Esophagus muscularis mucosa (tissue), 4 donors: ENCODE data around the gene GRM4. TPM values are rescaled to one million over a fixed set of nuclear protein-coding genes. Genes with fewer than 3 reads are reported as not detected.
A peak's percentile ranks its signal among the peaks of the same experiment; 100 is the strongest.
"Not testable (repeated sequence)": the region's sequence is repeated elsewhere in the genome, so short reads cannot be mapped to it uniquely, and the experiment has no call there.

Experiments used
- DNase-seq: peaks from one replicate; pipeline ENCODE4 v3.0.0-alpha.2; 2017; ENCODE audit errors: extremely low spot score
- H3K27ac ChIP-seq, 4 donors: fragments of 200-600 bp; sonication (generic); replicated peaks in 1 of 4; 1 replicate in 3 of 4; 2 replicates in 1 of 4; pipeline ENCODE4 v1.5.1; 2016 to 2019; ENCODE audit warnings: mild to moderate bottlenecking in 1 of 4
- H3K27me3 ChIP-seq, 4 donors: fragments of 200-600 bp; sonication (generic); one replicate each; pipeline versions ENCODE4 v1.5.1 to v1.6.0; 2016 to 2019
- H3K36me3 ChIP-seq, 4 donors: fragments of 200-600 bp; sonication (generic); one replicate each; pipeline ENCODE4 v1.5.1; 2016 to 2019
- H3K4me1 ChIP-seq, 4 donors: fragments of 200-600 bp; sonication (generic); one replicate each; pipeline ENCODE4 v1.5.1; 2016 to 2019
- H3K4me3 ChIP-seq, 4 donors: fragments of 200-600 bp; sonication (generic); 1 replicate in 2 of 4; 2 replicates in 2 of 4; pipeline ENCODE4 v1.5.1; 2016 to 2019; ENCODE audit warnings: mild to moderate bottlenecking in 4 of 4, moderate library complexity in 1 of 4
- H3K9me3 ChIP-seq, 4 donors: fragments of 200-600 bp; sonication (generic); 1 replicate in 3 of 4; 2 replicates in 1 of 4; pipeline ENCODE4 v1.5.1; 2016 to 2019
- EP300 ChIP-seq: sonication (generic); formaldehyde crosslinking; IDR thresholded peaks from one replicate; pipeline ENCODE4 v1.6.1; 2017; ENCODE audit warnings: antibody characterized with exemption
- POLR2A ChIP-seq: fragments of 450-650 bp; IDR thresholded peaks from one replicate; pipeline ENCODE4 v1.6.1; 2017; ENCODE audit warnings: antibody characterized with exemption, moderate library complexity, mild to moderate bottlenecking, low read depth
- POLR2AphosphoS5 ChIP-seq, 2 donors: sonication (generic); formaldehyde crosslinking; IDR thresholded peaks; one replicate each; pipeline ENCODE4 v1.6.1; 2017; ENCODE audit warnings: antibody characterized with exemption in 2 of 2
- WGBS: methylation state at CpG from one replicate; pipeline ENCODE4 v1.1.5; 2018; 5-methylcytosine and 5-hydroxymethylcytosine counted together
- intact Hi-C: fragments of 100-400 bp; cut with DNase I; formaldehyde crosslinking; loops from one replicate; pipeline ENCODE4 v1.15.1; 2023
- total RNA-seq, 4 donors: library from RNA; depleted of rRNA; stranded (reverse); fragments of >200 nt; gene quantifications; one replicate each; pipeline versions ENCODE4 v1.1.0 to v1.2.1, GENCODE V29; 2016
- TF ChIP-seq, protein P1 (sequence below), 3 experiments: fragments of 200-600 bp in 2 of 3; fragments of 450-650 bp in 1 of 3; sonication (generic) in 2 of 3; IDR thresholded peaks; one replicate each; pipeline ENCODE4 v1.5.1; 2017 to 2019; ENCODE audit warnings: antibody characterized with exemption in 3 of 3, mild to moderate bottlenecking in 2 of 3, moderate library complexity in 1 of 3

GRM4 gene
- total RNA-seq, result not detected

DNA sequence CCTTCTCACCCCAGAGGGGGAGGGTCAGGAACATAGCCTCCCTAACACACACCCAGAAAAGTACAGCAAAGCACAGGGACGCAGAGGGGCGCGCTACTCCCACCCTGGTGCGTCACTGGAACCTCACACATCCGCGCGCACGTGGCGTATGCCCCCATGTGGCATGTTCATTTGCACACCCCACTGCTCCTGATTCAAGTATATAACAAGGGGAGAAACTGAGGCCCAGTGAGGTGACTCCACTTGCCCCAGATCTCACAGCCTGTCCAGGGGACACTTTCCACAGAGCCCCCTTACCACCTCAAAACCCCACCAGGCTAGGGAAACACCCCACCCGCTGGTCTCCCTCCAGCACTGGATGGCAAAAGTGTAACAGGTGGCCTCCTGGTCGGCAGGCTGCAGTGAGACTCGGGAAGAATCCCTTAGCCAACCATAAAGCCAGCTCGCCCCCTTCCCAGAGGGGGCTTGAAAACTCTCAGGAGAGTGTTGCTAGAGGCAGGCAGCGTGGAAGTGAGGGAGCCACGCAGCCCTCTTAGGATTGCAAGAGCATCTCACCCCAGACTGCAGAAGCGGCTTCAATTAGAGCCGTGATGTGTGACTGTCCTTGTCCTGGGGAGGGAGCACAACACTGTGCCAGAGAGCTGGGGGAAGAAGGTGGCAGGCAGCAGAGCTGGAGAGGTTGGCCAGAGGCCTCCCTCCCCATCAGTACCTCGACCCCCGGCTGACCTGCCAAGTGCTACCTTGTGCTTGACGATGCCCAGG is at the start of gene GRM4:
Gene GRM4, minus strand, starts transcription at position 67 of the 762 bp plus-strand sequence. CDS start 12,591 bp downstream, outside the sequence.
- DNase-seq, result no peak
- no peak within 1 kb of the TSS for H3K27ac ChIP-seq
- H3K9me3 ChIP-seq, result no peaks in the 10 kb centered on the region
- intact Hi-C loops, result loop anchor here (10.0 kb wide), 1 partner anchor 91 kb away; no protein-coding TSS in a partner anchor
- H3K36me3 ChIP-seq, result no peaks in the 10 kb centered on the region
- 68% methylated on average over 8 of the region's 20 CpGs for WGBS
- TF ChIP-seq POLR2A (no peak), POLR2AphosphoS5 (IDR thresholded peaks at IDR 0.05) (no peak), EP300 (no peak)
- TF ChIP-seq, protein P1, sequence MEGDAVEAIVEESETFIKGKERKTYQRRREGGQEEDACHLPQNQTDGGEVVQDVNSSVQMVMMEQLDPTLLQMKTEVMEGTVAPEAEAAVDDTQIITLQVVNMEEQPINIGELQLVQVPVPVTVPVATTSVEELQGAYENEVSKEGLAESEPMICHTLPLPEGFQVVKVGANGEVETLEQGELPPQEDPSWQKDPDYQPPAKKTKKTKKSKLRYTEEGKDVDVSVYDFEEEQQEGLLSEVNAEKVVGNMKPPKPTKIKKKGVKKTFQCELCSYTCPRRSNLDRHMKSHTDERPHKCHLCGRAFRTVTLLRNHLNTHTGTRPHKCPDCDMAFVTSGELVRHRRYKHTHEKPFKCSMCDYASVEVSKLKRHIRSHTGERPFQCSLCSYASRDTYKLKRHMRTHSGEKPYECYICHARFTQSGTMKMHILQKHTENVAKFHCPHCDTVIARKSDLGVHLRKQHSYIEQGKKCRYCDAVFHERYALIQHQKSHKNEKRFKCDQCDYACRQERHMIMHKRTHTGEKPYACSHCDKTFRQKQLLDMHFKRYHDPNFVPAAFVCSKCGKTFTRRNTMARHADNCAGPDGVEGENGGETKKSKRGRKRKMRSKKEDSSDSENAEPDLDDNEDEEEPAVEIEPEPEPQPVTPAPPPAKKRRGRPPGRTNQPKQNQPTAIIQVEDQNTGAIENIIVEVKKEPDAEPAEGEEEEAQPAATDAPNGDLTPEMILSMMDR (IDR thresholded peaks at IDR 0.05), result no peak
- peaks cover 24 to 44% (median 36%) of the 10 kb centered on the region in 4 donors for H3K4me1 ChIP-seq
- peaks cover 0 to 98% (median 49%) of the 10 kb centered on the region in 4 donors for H3K27me3 ChIP-seq
- H3K4me3 ChIP-seq, result peak within 1 kb of the TSS; percentile 46 to 58 (median 51)

DNA sequence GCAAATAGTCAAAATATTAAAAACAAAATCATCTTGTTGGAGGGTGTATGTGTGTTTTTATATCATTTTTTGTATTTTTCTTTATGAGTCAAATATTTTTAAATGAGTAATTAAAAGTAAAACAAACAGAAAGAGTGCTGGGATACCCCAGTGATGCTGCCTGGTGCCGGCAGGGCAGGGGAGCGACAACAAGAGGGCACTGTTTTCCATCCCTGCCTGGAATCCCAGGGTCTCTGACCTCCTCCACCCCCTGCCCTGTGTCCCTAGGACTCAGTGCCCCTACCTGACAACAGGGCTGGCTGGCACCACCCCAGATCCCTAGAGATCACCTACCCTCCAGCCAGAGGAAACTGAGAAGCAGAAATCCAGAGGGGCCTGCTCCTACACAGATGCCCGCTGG is 48.9 kb upstream of the GRM4 start:
- H3K4me1 ChIP-seq, result peaks cover 4 to 12% (median 11%) of the 10 kb centered on the region in 4 donors
- 87% methylated on average over 3 of the region's 3 CpGs for WGBS
- TF ChIP-seq EP300, result no peak
- TF ChIP-seq, protein P1 (IDR thresholded peaks at IDR 0.05), result no peak
- TF ChIP-seq POLR2AphosphoS5 (IDR thresholded peaks at IDR 0.05), result no peak
- no peak for TF ChIP-seq POLR2A
- H3K27me3 ChIP-seq, result no peaks in the 10 kb centered on the region
- H3K27ac ChIP-seq, result no peak overlapping the region
- no peak for DNase-seq
- no peak overlapping the region for H3K4me3 ChIP-seq
- intact Hi-C loops, result loop anchor here (5.0 kb wide), 2 partner anchors 198 to 413 kb away; partner anchors contain the start of gene NUDT3
- no peaks in the 10 kb centered on the region for H3K36me3 ChIP-seq
- H3K9me3 ChIP-seq, result no peaks in the 10 kb centered on the region

DNA sequence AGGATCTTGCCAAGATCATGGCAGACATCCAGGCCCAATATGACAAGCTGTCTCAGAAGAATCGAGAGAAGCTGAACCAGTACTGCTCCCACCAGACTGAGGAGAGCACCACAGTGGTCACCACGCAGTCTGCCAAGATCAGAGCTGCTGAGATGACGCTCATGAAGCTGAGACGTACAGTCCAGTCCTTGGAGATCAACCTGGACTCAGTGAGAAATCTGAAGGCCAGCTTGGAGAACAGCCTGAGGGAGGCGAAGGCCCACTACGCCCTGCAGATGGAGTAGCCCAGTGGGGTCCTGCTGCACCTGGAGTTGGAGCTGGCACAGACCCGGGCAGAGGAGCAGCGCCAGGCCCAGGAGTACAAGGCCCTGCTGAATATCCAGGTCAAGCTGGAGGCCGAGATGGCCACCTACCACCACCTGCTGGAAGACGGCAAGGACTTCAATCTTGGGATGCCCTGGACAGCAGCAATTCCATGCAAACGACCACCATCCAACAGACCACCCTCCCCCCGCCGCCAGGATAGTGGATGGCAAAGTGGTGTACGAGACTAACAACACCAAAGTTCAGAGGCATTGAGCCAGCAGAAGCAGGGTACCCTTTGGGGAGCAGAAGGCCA is 44.7 kb upstream of the GRM4 start:
- TF ChIP-seq POLR2AphosphoS5 (IDR thresholded peaks at IDR 0.05), result no peak
- TF ChIP-seq, protein P1 (IDR thresholded peaks at IDR 0.05), result no peak
- H3K27ac ChIP-seq, result no peak overlapping the region
- no peaks in the 10 kb centered on the region for H3K36me3 ChIP-seq
- no peak overlapping the region for H3K4me3 ChIP-seq
- no peaks in the 10 kb centered on the region for H3K9me3 ChIP-seq
- no peaks in the 10 kb centered on the region for H3K4me1 ChIP-seq
- intact Hi-C loops, result no loop called here
- DNase-seq, result no peak
- no peaks in the 10 kb centered on the region for H3K27me3 ChIP-seq
- 89% methylated on average over 11 of the region's 14 CpGs for WGBS

DNA sequence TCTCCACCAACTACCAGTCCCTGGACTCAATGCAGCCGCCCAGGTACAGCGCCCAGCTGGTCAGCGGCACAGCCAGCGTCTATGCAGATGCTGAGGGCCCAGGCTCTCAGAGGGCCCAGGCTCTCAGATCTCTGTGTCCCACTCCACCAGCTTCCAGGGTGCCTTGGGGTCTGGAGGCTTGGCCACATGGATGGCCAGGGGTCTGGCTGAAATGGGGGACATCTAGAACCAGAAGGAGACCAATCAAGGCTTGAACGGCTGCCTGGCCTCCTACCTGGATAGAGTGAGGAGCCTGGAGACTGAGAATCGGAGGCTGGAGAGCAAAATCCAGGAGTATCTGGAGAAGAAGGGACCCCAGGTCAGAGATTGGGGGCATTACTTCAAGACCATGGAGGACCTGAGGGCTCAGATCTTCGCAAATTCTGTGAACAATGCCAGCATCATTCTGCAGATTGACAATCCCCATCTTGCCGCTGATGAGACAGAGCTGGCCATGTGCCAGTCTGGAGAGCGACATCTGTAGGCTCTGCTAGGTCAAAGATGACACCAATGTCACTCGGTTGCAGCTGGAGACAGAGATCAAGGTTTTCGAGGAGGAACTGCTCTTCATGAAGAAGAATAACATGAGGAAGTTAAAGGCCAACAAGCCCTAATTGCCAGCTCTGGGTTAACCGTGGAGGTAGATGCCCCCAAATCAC is 44.1 kb upstream of the GRM4 start:
- no peaks in the 10 kb centered on the region for H3K27me3 ChIP-seq
- WGBS, result 83% methylated on average over 12 of the region's 12 CpGs
- no peaks in the 10 kb centered on the region for H3K4me1 ChIP-seq
- H3K27ac ChIP-seq, result no peak overlapping the region
- DNase-seq, result no peak
- H3K36me3 ChIP-seq, result no peaks in the 10 kb centered on the region
- intact Hi-C loops, result no loop called here
- H3K9me3 ChIP-seq, result no peaks in the 10 kb centered on the region
- H3K4me3 ChIP-seq, result no peak overlapping the region
- TF ChIP-seq POLR2A (no peak), POLR2AphosphoS5 (IDR thresholded peaks at IDR 0.05) (no peak), EP300 (no peak)
- TF ChIP-seq, protein P1 (IDR thresholded peaks at IDR 0.05), result no peak

DNA sequence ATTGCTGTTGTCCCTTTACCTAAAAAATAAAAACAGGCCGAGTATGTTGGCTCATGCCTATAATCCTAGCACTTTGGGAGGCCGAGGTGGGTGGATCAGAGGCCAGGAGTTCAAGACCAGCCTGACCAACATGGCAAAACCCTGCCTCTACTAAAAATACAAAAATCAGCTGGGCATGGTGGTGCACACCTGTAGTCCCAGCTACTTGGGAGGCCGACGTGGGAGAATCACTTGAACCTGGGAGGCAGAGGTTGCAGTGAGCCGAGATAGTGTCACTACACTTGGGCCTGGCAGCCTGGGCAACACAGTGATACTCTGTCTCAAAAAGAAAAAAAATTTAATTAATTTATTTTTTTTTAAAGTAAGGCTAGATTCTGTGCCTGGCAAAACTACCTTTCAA is 38.8 kb upstream of the GRM4 start:
- intact Hi-C loops, DNase-seq: not testable (repeated sequence)
- 95% methylated on average over 5 of the region's 5 CpGs for WGBS

More for the DNA sequence above, 38.8 kb upstream of the GRM4 start:
- H3K4me1 ChIP-seq, H3K27ac ChIP-seq, H3K27me3 ChIP-seq, H3K9me3 ChIP-seq, H3K4me3 ChIP-seq, H3K36me3 ChIP-seq: not testable (repeated sequence)
